Measurements from ENCODE around the gene ORAI2. TPM values are rescaled to one million over a fixed set of nuclear protein-coding genes. Genes with fewer than 3 reads are reported as not detected.

ORAI2 gene
- total and polyA plus RNA-seq, 2 of the 13 experiments (the other 11 are each of a cell fraction or from before 2014, with no cell fraction given), result 3.0 to 6.0 TPM

GRCh38 chr7:102463841-102464576, 30.6 kb downstream of the ORAI2 start (continued):
- 0 out of 2 replicates have a peak, but pooled peaks have one; percentile 42 for TF ChIP-seq THAP7 (CRISPR knock-in tag; IDR thresholded peaks at IDR 0.05)
- no peak for TF ChIP-seq YEATS4 (CRISPR knock-in tag; IDR thresholded peaks at IDR 0.05; ENCODE audit: borderline replicate concordance)

- peak within 1 kb of the TSS; percentile 87 for H3K4me2 ChIP-seq (ENCODE audit: low read depth, low read length)
- peaks cover 25% of the 10 kb centered on the region for H3K4me1 ChIP-seq (ENCODE audit: insufficient read depth, low read length)
- intact Hi-C loops (cut with micrococcal nuclease; ENCODE audit: unreplicated experiment) (no loop called here), in situ Hi-C loops (cut with HindIII; ENCODE audit: extremely low pct_ligation_motif_present, low pct_unique_long_range_greater_than_20kb) (no loop called here)
- CTCF ChIA-PET (ENCODE audit: low intra/inter-chr PET ratio, low total read pairs), result no interaction called here
- peaks cover 14% of the 10 kb centered on the region for H3K79me2 ChIP-seq (ENCODE audit: insufficient read depth, low read length)
- BruUV-seq (replicated peaks), result no TSS peak
- peaks cover 0 to 3% of the 10 kb centered on the region in 2 experiments; a peak in 2 of 5 replicates for H3K36me3 ChIP-seq (replicated peaks in 1 of 2; ENCODE audit: control insufficient read depth in 1 of 2, insufficient read depth in 2 of 2, low read length in 2 of 2)
- H2AFZ ChIP-seq (ENCODE audit: low read length), result peak within 1 kb of the TSS; percentile 93
- DNase-seq (ENCODE audit: low spot score) (peak; percentile 82), ATAC-seq (peak; percentile 90), FAIRE-seq (peak; percentile 46)
- H3K4me3 ChIP-seq (replicated peaks in 1 of 3; ENCODE audit: insufficient read depth in 1 of 3, low read depth in 2 of 3, low read length in 3 of 3), result peak within 1 kb of the TSS; percentile 93 to 100 (median 94)
- peak within 1 kb of the TSS; percentile 95 for H3K9ac ChIP-seq (ENCODE audit: insufficient read depth, low read depth, low read length)
- WGBS (ENCODE audit: low lambda C conversion rate), result under 1% methylated on average over 24 of the region's 81 CpGs
- H3K27me3 ChIP-seq (ENCODE audit: control insufficient read depth in 1 of 2, insufficient read depth in 2 of 2, low read length in 2 of 2), result peaks cover 0 to 5% of the 10 kb centered on the region in 2 experiments; a peak in 2 of 5 replicates
- no peaks in the 10 kb centered on the region for H3K9me3 ChIP-seq (ENCODE audit: low read length)
- POLR2A ChIA-PET, result interaction anchor here (1.9 kb wide), 1 partner anchor 13 kb away, joined by 5 read pairs; no protein-coding TSS in a partner anchor
- H4K20me1 ChIP-seq (ENCODE audit: insufficient read depth, low read length), result no peaks in the 10 kb centered on the region
- H3K27ac ChIP-seq (ENCODE audit: extremely low read length, insufficient read depth, low read length), result peak within 1 kb of the TSS; percentile 59
- TF ChIP-seq REXO4 (CRISPR knock-in tag; IDR thresholded peaks at IDR 0.05; ENCODE audit: borderline replicate concordance) (no peak), NR2F6 (IDR thresholded peaks at IDR 0.05) (no peak), NR2F6 (CRISPR knock-in tag; IDR thresholded peaks at IDR 0.05) (no peak), CEBPG (CRISPR knock-in tag; IDR thresholded peaks at IDR 0.05) (peak; percentile 18; the same call in 1 of the 2 replicates), ZNF264 (CRISPR knock-in tag; IDR thresholded peaks at IDR 0.05) (no peak), KLF11 (CRISPR knock-in tag; IDR thresholded peaks at IDR 0.05) (no peak), EHMT2 (IDR thresholded peaks at IDR 0.05; ENCODE audit: borderline replicate concordance, low read depth, low read length) (no peak), ZNF747 (CRISPR knock-in tag; IDR thresholded peaks at IDR 0.05; ENCODE audit: borderline replicate concordance) (peak; percentile 79; the same call in 1 of the 2 replicates), CHD2 (IDR thresholded peaks at IDR 0.05; ENCODE audit: low read depth, low read length) (no peak), ZFYVE20 (CRISPR knock-in tag; IDR thresholded peaks at IDR 0.05; ENCODE audit: borderline replicate concordance, low read depth) (no peak), GLI4 (CRISPR knock-in tag; IDR thresholded peaks at IDR 0.05; ENCODE audit: borderline replicate concordance) (peak; percentile 76; the same call in 1 of the 2 replicates), GTF3A (CRISPR knock-in tag; conservative IDR thresholded peaks at IDR 0.05) (no peak), ZBTB4 (CRISPR knock-in tag; IDR thresholded peaks at IDR 0.05; ENCODE audit: borderline replicate concordance) (no peak), SP140L (CRISPR knock-in tag; IDR thresholded peaks at IDR 0.05; ENCODE audit: borderline replicate concordance) (no peak)
Observed at GRCh38 chr7:102464577-102465280, 31.4 kb downstream of the ORAI2 start, which contains the start of the genes ALKBH4 and LRWD1. Gene ALKBH4 (minus strand): TSS chr7:102464863. CDS start chr7:102464836, 27 bp downstream. Gene LRWD1 (plus strand): TSS chr7:102464984. CDS start chr7:102465081, 97 bp downstream.

All from HepG2 (cell line).